ENCODE measurements around the gene GMDS.

GRCh38 chr6:2094642-2095041, 150.8 kb downstream of the GMDS start:
- TF ChIP-seq CTCF (IDR thresholded peaks at IDR 0.05) (no peak), POLR2A (IDR thresholded peaks at IDR 0.05) (no peak)

Measured in heart left ventricle (tissue), 13 donors.